Measurements from ENCODE around the gene MORN3.

DNA sequence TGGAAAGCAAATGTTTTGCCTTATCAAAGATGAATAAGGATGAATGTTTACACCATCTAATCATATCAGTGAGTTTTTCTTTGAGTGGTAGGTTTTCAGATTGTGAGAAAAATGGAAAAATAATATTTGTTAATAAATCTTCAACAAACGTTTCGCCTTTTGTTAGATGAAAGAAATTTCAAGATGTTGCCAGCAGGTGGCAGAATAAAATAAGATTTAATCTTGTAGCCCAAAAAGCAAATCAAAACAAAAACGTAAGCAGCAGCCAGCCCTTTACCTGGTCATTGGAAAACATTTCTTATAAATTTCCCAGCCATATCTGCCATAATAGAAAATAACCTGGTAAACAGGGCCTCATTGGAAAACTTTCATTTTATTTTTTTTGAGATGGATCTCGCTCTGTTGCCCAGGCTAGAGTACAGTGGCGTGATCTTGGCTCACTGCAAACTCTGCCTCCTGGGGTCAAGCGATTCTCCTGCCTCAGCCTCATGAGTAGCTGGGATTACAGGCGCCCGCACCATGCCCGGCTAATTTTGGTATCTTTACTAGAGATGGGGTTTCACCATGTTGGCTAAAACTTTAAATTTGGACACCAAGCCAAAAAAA is 27.7 kb upstream of the MORN3 start:
- TF ChIP-seq, protein P1, sequence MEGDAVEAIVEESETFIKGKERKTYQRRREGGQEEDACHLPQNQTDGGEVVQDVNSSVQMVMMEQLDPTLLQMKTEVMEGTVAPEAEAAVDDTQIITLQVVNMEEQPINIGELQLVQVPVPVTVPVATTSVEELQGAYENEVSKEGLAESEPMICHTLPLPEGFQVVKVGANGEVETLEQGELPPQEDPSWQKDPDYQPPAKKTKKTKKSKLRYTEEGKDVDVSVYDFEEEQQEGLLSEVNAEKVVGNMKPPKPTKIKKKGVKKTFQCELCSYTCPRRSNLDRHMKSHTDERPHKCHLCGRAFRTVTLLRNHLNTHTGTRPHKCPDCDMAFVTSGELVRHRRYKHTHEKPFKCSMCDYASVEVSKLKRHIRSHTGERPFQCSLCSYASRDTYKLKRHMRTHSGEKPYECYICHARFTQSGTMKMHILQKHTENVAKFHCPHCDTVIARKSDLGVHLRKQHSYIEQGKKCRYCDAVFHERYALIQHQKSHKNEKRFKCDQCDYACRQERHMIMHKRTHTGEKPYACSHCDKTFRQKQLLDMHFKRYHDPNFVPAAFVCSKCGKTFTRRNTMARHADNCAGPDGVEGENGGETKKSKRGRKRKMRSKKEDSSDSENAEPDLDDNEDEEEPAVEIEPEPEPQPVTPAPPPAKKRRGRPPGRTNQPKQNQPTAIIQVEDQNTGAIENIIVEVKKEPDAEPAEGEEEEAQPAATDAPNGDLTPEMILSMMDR (IDR thresholded peaks at IDR 0.05): peak; percentile 39 to 66 (median 60)
- TF ChIP-seq POLR2A (IDR thresholded peaks at IDR 0.05) (no peak), EP300 (IDR thresholded peaks at IDR 0.05) (no peak), POLR2AphosphoS5 (IDR thresholded peaks at IDR 0.05) (no peak)
